ENCODE data around the gene HRH2. TPM values are rescaled to one million over a fixed set of nuclear protein-coding genes. Genes with fewer than 3 reads are reported as not detected.

The HRH2 gene
- total RNA-seq, 1 experiment from 2014 or later = 0.98 TPM

DNA sequence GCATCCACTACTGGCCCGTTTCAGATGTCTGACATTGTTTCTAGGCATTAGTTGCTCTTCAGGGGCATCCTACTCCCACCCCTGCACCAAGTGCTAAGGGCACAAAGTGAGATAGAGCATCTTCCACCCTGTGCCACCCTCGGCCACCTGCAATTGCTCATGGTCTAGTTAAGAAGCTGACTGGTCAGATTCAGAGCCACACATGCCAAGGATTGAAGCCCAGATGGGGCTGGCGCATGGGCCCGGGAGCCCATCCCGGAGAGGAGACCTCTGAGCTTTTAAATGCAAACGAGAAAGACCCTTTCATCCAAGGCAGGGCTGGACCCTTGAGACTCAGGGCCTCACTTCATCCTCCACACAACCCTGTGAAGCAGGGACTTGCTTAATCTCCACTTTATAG is 28.5 kb downstream of the HRH2 start:
- no peak for DNase-seq (ENCODE audit: low read depth)
- in situ Hi-C loops (cut with HindIII; ENCODE audit: low pct_unique_long_range_greater_than_20kb, low sequenced_read_pairs) = no loop called here

DNA sequence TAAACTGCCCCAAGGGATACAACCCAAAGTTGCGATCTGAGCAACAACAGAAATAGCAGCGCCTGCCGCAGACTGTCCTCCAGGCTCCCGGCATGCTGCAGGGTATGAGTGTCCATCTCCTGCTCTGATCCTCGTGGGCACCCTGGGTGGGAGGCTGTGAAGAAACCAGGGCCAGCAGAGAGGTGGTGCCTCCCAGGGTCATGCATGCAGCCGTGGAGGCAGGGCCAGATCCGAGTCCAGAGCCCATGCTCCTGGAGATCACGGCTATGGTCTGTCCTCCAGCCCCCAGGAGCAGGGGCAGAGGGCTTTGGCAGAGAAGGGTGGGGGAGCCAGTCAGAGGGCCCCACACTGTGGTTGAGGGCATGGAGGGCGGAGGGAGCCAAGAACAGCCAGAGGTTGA is 29.0 kb downstream of the HRH2 start:
- in situ Hi-C loops (cut with HindIII; ENCODE audit: low pct_unique_long_range_greater_than_20kb, low sequenced_read_pairs) = no loop called here
- DNase-seq (ENCODE audit: low read depth) = no peak

DNA sequence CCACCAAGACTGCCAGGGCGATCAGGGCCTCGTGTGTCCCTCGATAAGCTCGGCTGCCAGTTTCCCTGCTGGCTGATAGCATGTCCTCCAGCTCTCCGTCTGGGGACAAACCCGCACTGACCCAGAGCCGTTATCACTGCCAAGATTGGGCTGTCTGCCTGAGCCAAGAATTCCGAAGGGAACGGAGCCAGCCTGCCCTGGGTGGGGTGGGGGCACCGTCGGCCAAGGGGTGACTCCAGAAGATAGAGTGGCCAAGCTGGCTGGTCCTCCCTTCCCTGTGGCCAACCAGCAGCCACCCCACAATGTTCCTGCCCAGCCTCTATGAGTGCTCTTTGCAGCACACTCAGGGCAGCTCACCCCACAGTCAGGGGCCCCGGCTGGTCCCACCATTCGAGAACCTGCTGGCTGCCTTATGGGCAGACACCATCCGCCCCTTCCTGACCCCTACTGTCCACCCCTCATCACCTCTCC is 29.4 kb downstream of the HRH2 start:
- DNase-seq (ENCODE audit: low read depth) = no peak
- in situ Hi-C loops (cut with HindIII; ENCODE audit: low pct_unique_long_range_greater_than_20kb, low sequenced_read_pairs) = no loop called here

DNA sequence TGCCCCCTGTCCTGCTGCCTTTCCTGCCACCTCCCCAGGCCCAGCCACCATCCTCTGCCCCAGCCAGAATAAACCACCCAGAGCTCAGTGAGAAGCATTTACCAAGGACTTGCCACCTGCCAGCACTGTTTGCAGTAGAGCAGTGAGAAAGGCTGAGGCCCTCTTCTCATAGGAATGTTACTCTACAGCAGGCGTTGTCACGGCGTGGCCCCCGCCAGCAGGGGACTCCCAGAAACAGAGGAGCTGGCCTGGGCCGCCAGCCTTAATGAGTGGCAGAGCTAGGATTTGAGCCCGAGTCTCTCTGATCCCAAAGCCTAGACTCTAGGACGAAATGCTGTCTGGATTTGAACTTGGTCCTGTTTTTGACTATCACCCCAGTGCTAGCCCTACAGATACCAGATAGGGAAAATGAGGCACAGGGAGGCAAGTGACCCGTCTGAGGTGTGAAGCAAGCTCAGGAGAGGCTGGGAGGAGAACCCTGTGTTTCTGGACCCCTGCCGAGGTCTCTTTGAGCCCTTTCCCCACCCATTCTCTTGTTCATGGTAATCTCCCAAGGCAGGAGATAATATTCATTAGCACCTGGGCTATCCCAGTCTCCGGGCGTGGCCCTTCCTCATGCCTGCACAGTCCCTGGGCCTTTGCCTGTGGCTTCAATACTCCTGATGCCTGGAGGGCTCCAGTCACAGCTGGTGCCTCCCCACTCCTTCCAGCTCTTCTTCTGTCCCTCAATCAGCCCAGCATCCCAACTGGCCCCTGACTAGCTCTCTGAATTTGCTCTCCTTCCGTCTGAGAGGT is 30.7 kb downstream of the HRH2 start:
- no peak for DNase-seq (ENCODE audit: low read depth)
- in situ Hi-C loops (cut with HindIII; ENCODE audit: low pct_unique_long_range_greater_than_20kb, low sequenced_read_pairs) = no loop called here

DNA sequence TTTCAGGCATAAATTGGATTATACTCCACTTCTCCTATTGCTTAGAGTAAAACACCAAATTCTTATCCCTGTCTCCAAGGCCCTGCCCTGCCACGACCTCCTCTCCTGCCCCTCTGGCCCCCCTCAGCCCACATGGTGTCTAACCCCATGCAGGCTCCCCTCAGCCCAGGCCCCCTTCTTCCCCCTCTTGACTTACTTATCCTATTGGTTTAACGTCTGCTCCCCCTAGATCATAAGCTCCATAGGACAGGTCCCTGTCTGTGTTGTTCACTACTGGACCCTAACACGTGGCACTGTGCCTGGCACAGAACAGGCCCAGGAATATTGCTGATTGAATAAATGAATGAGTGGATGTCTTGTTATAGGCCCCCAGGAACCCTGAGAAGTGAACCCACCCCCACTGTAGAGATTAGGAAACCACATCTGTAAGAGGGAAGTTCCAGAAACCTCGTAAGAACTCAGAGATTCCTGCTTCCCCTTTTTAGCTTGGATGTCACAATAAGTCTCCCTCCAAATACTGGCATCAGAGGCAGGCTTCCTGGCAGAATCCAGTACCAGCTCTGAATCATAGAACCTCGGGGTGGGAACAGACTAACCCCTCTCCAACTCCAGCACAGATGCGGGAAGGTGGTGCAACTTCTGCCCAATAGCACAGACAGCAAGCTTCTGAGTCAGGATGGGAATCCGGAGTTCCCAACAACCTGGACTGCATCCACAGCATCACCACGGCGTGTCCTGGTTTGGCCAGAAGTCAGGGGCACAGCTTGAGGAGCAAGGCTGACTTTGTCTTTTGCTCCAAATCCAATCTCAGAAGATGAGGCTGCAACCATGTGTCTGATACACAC is 31.5 kb downstream of the HRH2 start:
- no peak for DNase-seq (ENCODE audit: low read depth)
- in situ Hi-C loops (cut with HindIII; ENCODE audit: low pct_unique_long_range_greater_than_20kb, low sequenced_read_pairs) = no loop called here

DNA sequence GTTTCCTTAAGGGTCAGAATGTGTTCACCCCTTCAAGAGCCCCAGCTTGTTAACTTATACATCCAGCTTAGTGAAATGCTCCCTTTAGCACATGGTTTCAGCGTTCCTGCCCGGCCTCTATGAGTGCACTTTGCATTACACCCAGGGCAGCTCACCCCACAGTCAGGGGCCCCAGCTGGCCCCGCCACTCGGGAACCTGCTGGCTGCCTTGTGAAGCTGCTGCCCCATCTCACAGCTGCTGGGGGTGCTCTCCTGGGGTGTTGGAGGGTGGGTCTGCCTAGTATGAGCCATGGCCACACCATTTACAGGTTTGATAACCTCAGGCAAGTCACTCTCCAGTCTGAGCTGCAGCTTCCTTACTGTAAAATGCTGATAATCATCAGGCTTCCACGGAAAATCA is 32.2 kb downstream of the HRH2 start:
- in situ Hi-C loops (cut with HindIII; ENCODE audit: low pct_unique_long_range_greater_than_20kb, low sequenced_read_pairs) = no loop called here
- no peak for DNase-seq (ENCODE audit: low read depth)

DNA sequence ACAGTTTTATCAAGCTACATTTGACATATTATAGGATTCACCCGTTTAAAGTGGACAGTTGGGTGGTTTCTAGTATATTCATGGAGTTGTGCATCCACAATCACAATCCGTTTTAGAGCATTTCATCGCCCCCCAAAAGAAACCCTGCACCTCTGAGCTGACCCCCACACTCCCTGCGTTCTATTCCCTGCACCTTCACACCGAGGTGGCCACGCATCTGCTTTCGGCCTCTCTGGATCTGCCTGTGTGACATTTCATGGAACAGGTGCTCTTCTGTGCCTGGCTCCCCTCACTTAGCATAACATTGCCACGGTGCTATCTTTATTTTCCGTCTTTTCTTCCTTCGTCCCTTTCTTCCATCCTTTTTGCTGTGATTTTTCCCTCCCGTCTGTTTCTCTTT is 32.7 kb downstream of the HRH2 start:
- in situ Hi-C loops (cut with HindIII; ENCODE audit: low pct_unique_long_range_greater_than_20kb, low sequenced_read_pairs) = no loop called here
- no peak for DNase-seq (ENCODE audit: low read depth)

DNA sequence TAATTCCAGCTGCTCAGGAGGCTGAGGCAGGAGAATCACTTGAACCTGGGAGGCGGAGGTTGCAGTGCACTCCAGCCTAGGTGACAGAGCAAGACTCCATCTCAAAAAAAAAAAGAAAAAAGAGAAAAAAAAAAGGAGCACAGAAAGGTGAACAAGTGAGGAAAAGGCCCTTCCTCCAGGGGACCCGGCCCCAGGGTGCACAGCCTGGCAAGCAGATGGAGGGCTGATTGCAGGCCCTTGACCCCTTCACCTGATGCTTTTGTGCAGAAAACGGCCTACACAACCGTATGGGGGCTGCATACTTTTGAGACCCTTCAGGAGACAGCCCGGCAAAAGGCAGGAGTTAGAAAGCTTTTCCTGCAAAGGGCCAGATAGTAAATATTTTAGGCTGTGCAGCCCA is 33.9 kb downstream of the HRH2 start:
- in situ Hi-C loops (cut with HindIII; ENCODE audit: low pct_unique_long_range_greater_than_20kb, low sequenced_read_pairs) = no loop called here
- DNase-seq (ENCODE audit: low read depth) = no peak

DNA sequence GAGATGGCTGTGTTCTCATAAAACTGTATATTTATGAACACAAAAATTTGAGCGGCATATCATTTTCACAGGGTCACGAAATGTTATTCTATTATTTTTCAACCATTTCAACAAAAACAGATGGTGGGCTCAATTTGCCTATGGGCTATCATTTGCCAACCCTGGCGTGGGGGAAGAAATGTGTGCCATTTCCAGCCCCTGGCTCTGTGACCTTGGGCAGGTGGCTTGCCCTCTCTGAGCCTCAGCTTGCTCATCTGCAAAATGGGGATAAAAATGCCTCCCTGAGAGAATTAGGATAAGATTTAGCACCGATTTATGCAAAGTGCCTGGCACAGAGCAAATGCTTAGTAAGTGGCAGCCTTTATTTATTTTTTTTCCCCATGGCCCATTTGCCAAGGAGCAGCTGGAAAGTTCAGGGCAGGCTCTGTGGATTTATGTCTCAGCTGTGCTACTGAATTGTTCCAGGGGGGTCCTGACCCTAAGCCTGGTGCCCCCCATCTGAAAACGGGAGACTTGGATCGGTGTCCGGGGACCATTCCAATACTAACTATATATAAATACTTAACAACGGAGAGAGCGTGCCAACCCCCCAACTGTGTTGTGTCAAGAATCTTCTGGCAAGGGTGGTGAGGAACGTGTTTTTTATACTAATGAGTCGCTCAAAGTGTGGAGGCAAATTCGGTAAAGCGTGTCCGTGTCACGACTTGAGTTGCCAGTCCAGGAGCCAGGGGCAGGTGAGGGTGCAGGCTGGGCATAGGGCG is 34.5 kb downstream of the HRH2 start:
- in situ Hi-C loops (cut with HindIII; ENCODE audit: low pct_unique_long_range_greater_than_20kb, low sequenced_read_pairs) = no loop called here
- DNase-seq (ENCODE audit: low read depth) = no peak

DNA sequence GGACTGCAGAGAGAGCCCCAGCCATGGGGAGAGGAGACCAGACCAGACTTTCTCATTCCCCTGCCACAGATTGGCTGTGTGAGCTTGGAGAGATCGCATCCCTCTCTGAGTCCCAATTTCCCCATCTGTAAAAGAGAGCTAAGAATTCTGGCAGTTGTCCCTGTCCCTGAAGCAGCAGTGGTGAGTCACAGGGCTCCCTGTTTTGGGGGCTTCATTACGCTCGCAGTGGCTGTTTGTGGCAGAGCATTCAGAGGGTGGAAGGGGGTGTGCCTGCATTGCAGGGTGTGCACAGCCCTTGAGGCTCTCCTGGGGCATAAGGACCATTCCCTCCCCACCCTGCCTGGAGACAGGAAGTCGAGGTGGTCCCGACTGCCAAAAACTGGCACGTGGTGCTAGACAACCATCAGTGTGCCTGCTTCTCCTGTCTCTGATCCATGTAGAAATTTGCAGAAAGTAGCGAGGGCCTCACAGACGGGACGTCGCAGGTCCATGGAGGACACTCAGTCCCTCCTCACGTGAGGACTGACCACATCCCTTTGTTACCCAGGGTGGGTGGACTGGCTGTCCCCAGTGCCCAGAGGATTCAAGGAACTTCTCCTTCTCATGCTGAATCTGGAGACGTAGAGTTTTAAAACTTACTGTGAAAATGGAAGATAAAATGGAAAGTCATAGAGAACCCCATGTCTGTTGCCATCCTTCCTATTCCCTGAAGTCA is 35.3 kb downstream of the HRH2 start:
- DNase-seq (ENCODE audit: low read depth) = no peak
- in situ Hi-C loops (cut with HindIII; ENCODE audit: low pct_unique_long_range_greater_than_20kb, low sequenced_read_pairs) = no loop called here

DNA sequence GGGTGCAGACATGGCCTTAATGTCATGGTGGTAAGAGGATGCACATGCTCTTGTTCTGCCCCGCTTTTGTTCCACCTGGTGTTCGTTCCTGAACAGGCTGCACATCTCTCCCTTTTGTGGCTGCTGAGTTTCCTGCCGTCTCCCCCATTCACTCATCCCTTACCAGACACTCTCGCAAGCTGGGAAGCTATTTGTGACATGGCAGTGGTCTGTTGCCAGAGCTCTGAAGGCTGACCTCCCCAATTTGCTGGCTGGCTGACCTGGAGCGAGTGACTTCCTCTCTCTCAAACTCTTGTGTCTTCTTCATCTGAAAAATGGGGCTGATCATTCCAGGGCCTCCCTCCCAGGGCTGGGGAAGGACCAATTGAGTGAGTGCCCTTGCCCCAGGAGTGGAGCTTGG is 35.9 kb downstream of the HRH2 start:
- in situ Hi-C loops (cut with HindIII; ENCODE audit: low pct_unique_long_range_greater_than_20kb, low sequenced_read_pairs) = no loop called here
- no peak for DNase-seq (ENCODE audit: low read depth)

DNA sequence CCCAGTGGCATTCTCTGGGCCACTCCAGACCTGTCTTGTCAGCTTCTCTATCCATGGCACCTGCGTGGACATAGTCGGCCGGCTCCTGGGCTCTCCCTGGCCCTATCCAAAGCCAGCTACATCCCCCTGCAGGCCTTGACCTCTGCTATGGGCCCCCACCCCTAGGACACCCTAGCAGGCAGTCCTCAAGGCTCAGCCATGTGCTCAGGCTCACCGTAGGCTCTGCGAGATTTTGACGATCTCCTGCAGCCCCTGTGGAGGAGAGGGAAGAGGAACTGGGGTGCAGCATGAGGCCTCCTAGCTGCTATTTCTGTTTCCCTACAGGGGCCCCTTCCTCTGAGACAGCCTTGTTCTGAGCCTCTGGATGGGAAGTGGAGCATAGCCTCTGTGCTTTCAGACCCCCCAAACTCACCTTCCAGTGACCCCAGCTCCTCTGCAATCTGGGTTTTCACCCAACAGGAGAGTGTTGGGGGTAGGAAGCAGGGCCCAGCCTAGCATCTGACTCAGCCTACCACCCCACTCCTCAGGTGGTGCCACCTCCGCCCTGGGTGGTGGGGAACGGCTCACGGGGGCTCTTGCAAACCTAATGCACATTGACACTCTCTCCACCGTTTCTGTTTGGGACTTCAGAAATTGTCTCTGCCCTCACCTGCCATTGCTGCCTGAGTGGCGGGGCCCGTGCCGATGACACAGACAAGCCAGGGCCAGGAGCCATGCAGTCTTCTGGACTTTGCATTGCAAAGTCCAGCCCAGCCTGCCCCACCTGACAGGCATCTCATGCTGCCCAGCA is 36.7 kb downstream of the HRH2 start:
- in situ Hi-C loops (cut with HindIII; ENCODE audit: low pct_unique_long_range_greater_than_20kb, low sequenced_read_pairs) = no loop called here

DNA sequence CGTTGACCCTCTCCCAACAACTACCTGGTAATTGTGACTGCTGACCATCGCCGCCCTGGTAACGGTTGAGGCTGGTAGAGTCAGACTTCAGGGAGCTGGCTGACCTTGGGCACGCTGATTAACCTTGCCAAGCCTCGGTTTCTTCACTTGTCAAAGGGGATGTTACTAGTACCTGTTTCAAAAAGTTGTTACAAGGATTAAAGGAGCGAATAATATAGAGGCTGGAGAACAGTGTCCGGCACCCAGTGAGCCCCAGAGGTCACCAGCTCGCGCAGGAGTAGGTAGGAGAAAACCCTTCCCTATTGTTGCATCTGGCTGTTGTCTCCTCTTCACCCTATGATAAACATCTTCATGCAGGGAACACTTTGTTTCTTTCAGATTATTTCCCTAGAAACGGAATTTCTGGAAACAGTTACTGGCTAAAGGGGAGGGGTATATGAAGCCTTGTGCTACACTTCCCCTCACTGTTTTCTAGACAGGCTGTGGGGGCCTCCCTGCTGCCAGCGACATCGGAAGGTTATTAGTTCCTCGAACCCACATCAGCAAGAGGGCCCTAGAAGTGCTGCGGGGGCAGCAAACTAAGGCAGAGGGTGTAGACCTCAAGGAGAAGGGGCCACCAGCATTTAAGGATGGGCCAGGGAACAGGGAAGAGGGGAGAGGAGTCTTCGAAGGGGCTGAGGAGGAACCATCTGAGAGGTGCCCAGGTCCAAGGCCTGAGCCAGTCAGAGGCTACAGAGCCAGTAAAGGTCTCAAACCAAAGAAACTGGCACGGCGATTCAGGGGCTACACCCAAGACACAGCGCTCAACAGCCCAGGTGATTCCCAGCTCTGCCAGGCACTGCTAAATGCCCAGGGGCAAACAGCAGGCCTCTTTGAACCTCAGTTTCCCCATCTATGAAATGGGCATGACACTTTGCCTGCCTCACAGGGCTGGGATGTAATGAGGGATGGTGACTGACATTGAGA is 37.6 kb downstream of the HRH2 start:
- no peak for DNase-seq (ENCODE audit: low read depth)
- in situ Hi-C loops (cut with HindIII; ENCODE audit: low pct_unique_long_range_greater_than_20kb, low sequenced_read_pairs) = no loop called here

More for the DNA sequence above, 36.7 kb downstream of the HRH2 start:
- no peak for DNase-seq (ENCODE audit: low read depth)

DNA sequence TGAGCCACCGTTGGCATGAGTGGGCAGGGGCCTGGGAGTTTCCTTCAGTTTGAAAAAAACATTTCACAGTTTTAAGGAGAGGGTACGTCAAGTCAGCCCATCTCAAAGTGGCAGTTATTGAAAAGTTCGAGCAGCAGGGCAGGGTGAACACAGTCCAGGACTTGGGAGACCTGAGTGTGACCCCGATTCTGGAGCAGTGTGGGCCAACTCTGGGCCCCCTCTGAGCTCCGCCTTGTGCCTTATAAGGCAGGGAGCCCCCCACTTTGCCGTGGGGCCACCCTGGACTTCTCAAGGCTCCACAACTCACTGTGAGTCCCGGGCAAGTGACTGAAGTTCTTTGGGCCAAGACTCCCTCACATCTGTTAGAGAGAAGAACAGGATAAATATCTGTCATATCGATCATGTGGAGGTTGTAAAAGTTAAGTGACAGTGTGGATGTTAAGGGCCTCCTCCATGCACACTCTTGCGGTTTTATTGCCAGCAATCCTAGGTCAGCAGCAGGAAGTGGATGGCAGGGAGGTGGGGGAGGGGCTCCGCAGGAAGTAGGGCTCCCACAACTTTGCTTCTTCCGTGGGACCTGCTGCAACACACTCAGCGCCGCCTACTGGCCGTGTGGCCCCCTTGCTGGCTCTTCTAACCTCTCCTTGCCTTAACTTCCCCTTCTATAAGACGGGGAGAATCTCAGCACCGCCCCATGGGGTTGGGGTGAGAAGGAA is 38.4 kb downstream of the HRH2 start:
- in situ Hi-C loops (cut with HindIII; ENCODE audit: low pct_unique_long_range_greater_than_20kb, low sequenced_read_pairs) = no loop called here
- DNase-seq (ENCODE audit: low read depth) = peak; percentile 18

DNA sequence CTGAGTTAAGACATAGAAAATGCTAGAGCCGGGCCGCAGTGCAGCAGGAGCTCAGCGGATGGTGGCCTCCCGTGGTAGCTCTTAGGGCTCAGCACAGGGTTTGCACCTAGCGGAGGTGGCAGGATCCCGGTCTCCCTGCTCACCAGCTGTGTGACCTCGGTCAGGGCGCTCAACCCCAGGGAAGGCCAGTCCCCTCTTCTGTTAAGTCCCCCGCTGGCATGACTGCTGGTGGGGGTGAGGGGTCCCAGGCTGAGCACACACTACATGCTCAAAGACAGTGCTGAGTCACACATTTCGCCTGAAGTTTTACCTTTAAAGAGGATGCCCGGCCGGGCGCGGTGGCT is 39.0 kb downstream of the HRH2 start:
- no peak for DNase-seq (ENCODE audit: low read depth)
- in situ Hi-C loops (cut with HindIII; ENCODE audit: low pct_unique_long_range_greater_than_20kb, low sequenced_read_pairs) = no loop called here

DNA sequence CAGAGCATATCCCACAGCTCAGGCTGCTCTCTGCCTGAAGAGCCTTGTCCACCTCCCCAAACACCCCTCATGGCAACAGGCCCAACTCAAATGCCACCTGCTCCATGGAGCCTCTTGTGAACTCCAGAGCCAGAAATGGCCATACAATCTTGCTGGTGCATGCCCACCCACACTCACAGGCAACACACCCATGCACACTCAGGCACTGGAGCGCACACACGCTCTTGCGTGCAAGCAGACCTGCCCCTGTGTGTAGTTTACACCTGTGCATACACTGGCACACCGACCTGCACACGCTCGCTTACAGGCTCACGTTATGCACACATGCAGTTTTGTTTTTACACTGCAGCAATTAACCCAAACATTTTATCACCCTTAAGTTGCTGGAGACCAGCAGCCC is 40.0 kb downstream of the HRH2 start:
- in situ Hi-C loops (cut with HindIII; ENCODE audit: low pct_unique_long_range_greater_than_20kb, low sequenced_read_pairs) = no loop called here
- no peak for DNase-seq (ENCODE audit: low read depth)

Measured in Caki2 (cell line).